DND-41 (cell line): ENCODE data around the gene VSIG10L2.

Experiments
- ATAC-seq: fragments of 200-7000 bp; cut with Tn5 transposase; 3 replicates; pipeline ENCODE4 v1.9.1; 2021; ENCODE audit warnings: low read depth; ENCODE audit not compliant: insufficient read depth
- DNase-seq: peaks from one replicate; pipeline ENCODE4 v3.0.0-alpha.2; 2020
- H2AFZ ChIP-seq: 2 replicates; pipeline ENCODE4 v1.6.0; 2012; ENCODE audit warnings: low read depth, low read length
- H3K27ac ChIP-seq: 2 replicates; pipeline ENCODE4 v1.5.1; 2012; ENCODE audit warnings: low read length, inconsistent platforms
- H3K27me3 ChIP-seq: fragments of 200-600 bp; sonication (generic); 2 replicates; pipeline ENCODE4 v1.6.0; 2012; ENCODE audit warnings: low read length, mild to moderate bottlenecking, inconsistent platforms; ENCODE audit not compliant: insufficient read depth, poor library complexity
- H3K36me3 ChIP-seq: 2 replicates; pipeline ENCODE4 v1.5.1; 2012; ENCODE audit warnings: low read length, inconsistent platforms; ENCODE audit not compliant: insufficient read depth
- H3K4me1 ChIP-seq: 2 replicates; pipeline ENCODE4 v1.5.1; 2012; ENCODE audit warnings: mild to moderate bottlenecking, low read length; ENCODE audit not compliant: insufficient read depth
- H3K4me2 ChIP-seq: 2 replicates; pipeline ENCODE4 v1.6.0; 2012; ENCODE audit warnings: mild to moderate bottlenecking, moderate library complexity, low read length, inconsistent platforms; ENCODE audit not compliant: insufficient read depth
- H3K4me3 ChIP-seq, 2 experiments: fragments of 200-600 bp in 1 of 2; shearing (Covaris generic) in 1 of 2; 2 replicates each; pipeline ENCODE4 v1.5.1; 2012 to 2016; ENCODE audit warnings: inconsistent platforms in 2 of 2, low read length in 2 of 2, mild to moderate bottlenecking in 2 of 2, low read depth in 1 of 2, moderate library complexity in 1 of 2
- H3K79me2 ChIP-seq: 2 replicates; pipeline ENCODE4 v1.6.0; 2012; ENCODE audit warnings: low read length, inconsistent platforms; ENCODE audit not compliant: insufficient read depth
- H3K9ac ChIP-seq: 2 replicates; pipeline ENCODE4 v1.6.0; 2012; ENCODE audit warnings: low read depth, mild to moderate bottlenecking, inconsistent platforms, low read length, moderate library complexity
- H3K9me3 ChIP-seq: 2 replicates; pipeline ENCODE4 v1.5.1; 2012; ENCODE audit warnings: low read length, moderate library complexity, mild to moderate bottlenecking, inconsistent platforms; ENCODE audit not compliant: insufficient read depth, severe bottlenecking
- H4K20me1 ChIP-seq: 2 replicates; pipeline ENCODE4 v1.6.0; 2012; ENCODE audit warnings: low read length; ENCODE audit not compliant: insufficient read depth
- EZH2 ChIP-seq: IDR thresholded peaks from 3 replicates; pipeline ENCODE4 v1.6.1; 2012; ENCODE audit warnings: borderline replicate concordance, low read depth, mild to moderate bottlenecking, moderate library complexity, low read length, inconsistent platforms; ENCODE audit not compliant: severe bottlenecking
- TF ChIP-seq, protein P1 (sequence below): IDR thresholded peaks from 2 replicates; pipeline ENCODE4 v1.5.1; 2012; ENCODE audit warnings: borderline replicate concordance, low read length, moderate library complexity, mild to moderate bottlenecking; ENCODE audit not compliant: poor library complexity, severe bottlenecking; ENCODE audit errors: extremely low read depth

VSIG10L2 gene

DNA sequence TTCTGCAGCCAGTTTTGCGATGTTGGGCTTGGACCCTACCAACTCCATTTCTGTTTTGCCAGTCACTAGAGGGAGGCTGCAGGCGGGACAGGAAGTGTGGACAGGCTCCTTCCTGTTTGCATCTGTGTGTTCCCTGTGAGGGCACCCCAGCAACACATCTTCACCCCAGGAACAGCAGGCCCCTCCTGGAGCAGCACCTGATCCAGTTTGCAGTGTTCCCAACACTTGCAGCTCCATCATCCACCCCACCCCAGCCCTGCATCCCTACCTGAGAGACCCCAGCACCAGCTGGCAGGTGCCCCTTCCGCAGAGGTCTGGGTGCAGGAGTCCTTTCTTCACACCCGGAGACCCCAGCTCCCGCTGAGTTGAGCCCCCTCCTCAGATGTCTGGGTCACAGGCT, 7.4 kb upstream of the VSIG10L2 start:
- Histone ChIP-seq H4K20me1 (no peaks in the 10 kb centered on the region), H3K9ac (no peak overlapping the region), H3K9me3 (no peaks in the 10 kb centered on the region), H3K27ac (no peak overlapping the region), H3K27me3 (no peaks in the 10 kb centered on the region), H3K4me3 (no peak overlapping the region), H2AFZ (peak overlapping the region; percentile 79), H3K4me1 (peaks cover 8% of the 10 kb centered on the region), H3K4me2 (no peak overlapping the region), H3K36me3 (no peaks in the 10 kb centered on the region), H3K79me2 (no peaks in the 10 kb centered on the region)
- DNase-seq (peak; percentile 36), ATAC-seq (peak; percentile 66; the same call in 2 of the 3 replicates)
- TF ChIP-seq, protein P1, sequence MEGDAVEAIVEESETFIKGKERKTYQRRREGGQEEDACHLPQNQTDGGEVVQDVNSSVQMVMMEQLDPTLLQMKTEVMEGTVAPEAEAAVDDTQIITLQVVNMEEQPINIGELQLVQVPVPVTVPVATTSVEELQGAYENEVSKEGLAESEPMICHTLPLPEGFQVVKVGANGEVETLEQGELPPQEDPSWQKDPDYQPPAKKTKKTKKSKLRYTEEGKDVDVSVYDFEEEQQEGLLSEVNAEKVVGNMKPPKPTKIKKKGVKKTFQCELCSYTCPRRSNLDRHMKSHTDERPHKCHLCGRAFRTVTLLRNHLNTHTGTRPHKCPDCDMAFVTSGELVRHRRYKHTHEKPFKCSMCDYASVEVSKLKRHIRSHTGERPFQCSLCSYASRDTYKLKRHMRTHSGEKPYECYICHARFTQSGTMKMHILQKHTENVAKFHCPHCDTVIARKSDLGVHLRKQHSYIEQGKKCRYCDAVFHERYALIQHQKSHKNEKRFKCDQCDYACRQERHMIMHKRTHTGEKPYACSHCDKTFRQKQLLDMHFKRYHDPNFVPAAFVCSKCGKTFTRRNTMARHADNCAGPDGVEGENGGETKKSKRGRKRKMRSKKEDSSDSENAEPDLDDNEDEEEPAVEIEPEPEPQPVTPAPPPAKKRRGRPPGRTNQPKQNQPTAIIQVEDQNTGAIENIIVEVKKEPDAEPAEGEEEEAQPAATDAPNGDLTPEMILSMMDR = no peak
- no peak for TF ChIP-seq EZH2

DNA sequence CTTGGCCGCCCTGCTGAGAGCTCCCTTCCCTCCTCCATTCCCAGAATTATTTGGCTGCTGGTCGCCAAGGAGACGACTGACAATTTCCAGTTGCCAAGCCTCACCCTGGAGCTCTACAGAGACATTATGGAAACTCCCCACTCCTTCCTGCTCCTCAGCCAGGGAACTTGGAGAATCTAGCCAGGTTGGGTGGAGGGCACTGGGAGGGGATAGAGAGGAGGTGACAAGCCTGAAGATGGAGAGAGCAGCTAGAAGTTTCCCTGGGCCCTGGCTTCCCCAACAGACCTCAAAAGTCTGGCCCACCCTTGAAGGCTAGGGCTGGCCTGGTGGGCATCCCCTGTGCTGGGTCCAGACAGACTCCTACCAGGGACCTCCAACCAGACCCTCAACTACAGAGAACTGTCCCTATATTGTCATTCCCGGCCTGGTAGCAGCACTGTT, 6.7 kb upstream of the VSIG10L2 start:
- H2AFZ ChIP-seq = peak overlapping the region; percentile 79; the same call in 1 of the 2 replicates

DNA sequence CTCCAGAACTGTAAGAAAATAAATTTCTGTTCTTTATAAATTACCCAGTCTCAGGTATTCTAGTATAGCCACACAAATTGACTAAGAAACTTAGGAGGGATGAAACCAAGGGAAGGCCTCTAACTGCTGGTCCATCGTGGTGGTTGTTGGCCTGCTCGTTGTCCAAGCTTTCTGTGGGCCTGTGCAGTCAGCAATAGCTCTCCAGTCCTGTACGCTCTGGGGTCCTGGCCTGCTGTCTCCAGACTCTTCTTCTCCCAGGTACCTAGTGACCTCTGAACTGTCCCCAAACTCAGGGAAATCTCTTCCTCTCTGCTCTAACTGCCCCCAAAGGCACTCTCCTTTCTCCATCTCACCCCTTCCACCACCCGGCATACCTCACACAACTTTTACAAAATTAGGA, 5.7 kb upstream of the VSIG10L2 start:
- DNase-seq (no peak), ATAC-seq (no peak)
- no peak overlapping the region for H3K4me2 ChIP-seq
- H3K9ac ChIP-seq = no peak overlapping the region
- H3K36me3 ChIP-seq = no peaks in the 10 kb centered on the region
- no peak for TF ChIP-seq EZH2
- TF ChIP-seq, protein P1 = no peak
- H3K4me3 ChIP-seq = no peak overlapping the region
- no peaks in the 10 kb centered on the region for H3K79me2 ChIP-seq
- H3K27me3 ChIP-seq = no peaks in the 10 kb centered on the region
- H3K9me3 ChIP-seq = no peaks in the 10 kb centered on the region
- H4K20me1 ChIP-seq = no peaks in the 10 kb centered on the region
- no peak overlapping the region for H2AFZ ChIP-seq
- no peak overlapping the region for H3K27ac ChIP-seq
- H3K4me1 ChIP-seq = peaks cover 8% of the 10 kb centered on the region

More for the DNA sequence above, 6.7 kb upstream of the VSIG10L2 start:
- Histone ChIP-seq H3K9me3 (no peaks in the 10 kb centered on the region), H3K4me2 (no peak overlapping the region), H3K36me3 (no peaks in the 10 kb centered on the region), H3K79me2 (no peaks in the 10 kb centered on the region), H3K27ac (no peak overlapping the region), H3K4me3 (no peak overlapping the region), H3K9ac (no peak overlapping the region), H3K4me1 (peaks cover 8% of the 10 kb centered on the region), H3K27me3 (no peaks in the 10 kb centered on the region), H4K20me1 (no peaks in the 10 kb centered on the region)
- ATAC-seq = no peak
- TF ChIP-seq EZH2 = no peak
- TF ChIP-seq, protein P1 = no peak
- DNase-seq = no peak

DNA sequence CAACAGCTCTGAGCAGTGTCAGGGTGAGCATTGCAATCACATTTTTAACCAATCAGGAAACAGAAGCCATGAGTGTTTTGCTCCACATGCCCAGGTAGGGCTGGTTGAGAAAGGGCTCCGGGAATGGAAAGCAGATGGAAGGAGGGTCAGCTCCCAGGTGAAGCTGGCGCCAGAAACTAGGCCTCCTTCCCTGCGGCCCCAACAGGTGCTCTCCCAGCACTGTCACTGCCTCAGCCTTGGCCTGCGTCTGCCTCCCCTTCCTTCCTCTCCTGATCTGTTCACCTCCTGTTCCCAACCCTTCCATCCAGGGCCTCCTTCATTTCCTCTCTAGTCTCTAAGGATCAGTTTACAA, 4.6 kb upstream of the VSIG10L2 start:
- DNase-seq = no peak
- no peak overlapping the region for H3K4me2 ChIP-seq
- no peak overlapping the region for H3K4me3 ChIP-seq
- H4K20me1 ChIP-seq = no peaks in the 10 kb centered on the region
- H3K27me3 ChIP-seq = no peaks in the 10 kb centered on the region
- TF ChIP-seq, protein P1 = no peak
- no peak for TF ChIP-seq EZH2
- ATAC-seq = no peak
- no peak overlapping the region for H2AFZ ChIP-seq
- H3K9ac ChIP-seq = no peak overlapping the region
- H3K4me1 ChIP-seq = peaks cover 8% of the 10 kb centered on the region
- H3K9me3 ChIP-seq = no peaks in the 10 kb centered on the region
- no peak overlapping the region for H3K27ac ChIP-seq
- no peaks in the 10 kb centered on the region for H3K79me2 ChIP-seq
- no peaks in the 10 kb centered on the region for H3K36me3 ChIP-seq
